ENCODE measurements around the gene WSCD2. TPM values are rescaled to one million over a fixed set of nuclear protein-coding genes. Genes with fewer than 3 reads are reported as not detected.

WSCD2 gene
- total and polyA plus RNA-seq, 2 experiments from 2014 or later, result not detected

DNA sequence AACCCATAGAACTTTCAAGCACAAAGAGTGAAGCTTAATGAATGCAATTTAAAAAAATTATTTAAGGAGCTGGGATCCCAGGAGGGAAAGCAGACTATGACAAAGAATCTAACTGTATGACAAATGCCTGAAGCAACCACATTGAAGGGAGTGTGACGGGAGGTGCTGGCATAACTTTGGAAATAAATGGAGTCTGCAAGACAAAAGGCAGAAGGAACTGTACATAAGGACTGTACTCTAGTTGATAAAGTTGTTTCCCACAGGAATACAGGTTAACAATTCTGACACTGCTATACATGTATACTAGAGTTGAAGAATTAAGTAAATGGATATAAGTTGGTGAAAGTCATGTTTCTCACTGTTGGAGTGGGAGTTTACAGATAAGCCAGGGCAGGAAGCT lies 41.2 kb upstream of the WSCD2 start:
- H3F3A ChIP-seq (ENCODE audit: insufficient read depth), result no peaks in the 10 kb centered on the region
- H3K9me3 ChIP-seq (ENCODE audit: low read depth), result no peaks in the 10 kb centered on the region

DNA sequence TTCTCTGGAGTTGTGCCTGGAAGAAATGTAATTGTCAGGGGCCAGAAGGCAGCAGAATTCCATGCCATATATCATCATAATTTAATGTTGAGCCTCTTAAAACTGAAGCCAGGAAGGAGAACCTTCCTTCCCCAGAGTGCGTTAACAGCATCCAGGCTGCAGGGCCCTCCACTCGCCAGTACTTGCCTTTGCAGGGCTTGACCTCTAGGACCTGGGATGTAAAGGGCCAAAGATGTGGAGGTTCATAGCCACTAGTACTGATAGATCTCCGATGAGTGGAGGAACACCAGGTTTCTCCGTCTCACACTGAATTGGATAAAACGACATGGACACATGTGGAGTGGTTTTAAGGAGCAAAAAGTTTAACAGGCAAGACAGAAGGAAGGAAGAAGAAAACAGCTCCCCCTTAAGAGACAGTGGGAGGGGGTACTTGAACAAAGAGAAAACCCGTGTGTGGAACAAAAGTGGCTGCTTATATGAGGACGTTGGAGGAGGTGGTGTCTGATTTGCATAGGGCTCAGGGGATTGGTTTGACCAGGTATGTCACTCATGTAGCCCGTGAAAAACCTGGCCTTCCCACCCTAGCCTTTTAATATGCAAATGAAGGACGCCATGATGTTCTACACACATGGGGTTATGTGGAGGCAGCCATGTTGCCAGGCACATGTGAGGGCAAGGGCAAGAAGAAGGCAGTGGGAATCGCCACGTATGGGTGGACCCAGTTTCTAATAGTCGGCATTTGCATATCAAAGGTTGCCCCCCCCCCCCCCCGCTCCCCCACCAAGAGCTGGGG lies 38.8 kb upstream of the WSCD2 start:
- H3K4me1 ChIP-seq (ENCODE audit: insufficient read depth), result no peaks in the 10 kb centered on the region
- H3K36me3 ChIP-seq (ENCODE audit: low read depth), result no peaks in the 10 kb centered on the region
- H3K4me2 ChIP-seq (ENCODE audit: unreplicated experiment), result no peak overlapping the region
- no peaks in the 10 kb centered on the region for H3F3A ChIP-seq (ENCODE audit: insufficient read depth)
- H2AFZ ChIP-seq, result no peak overlapping the region
- no peaks in the 10 kb centered on the region for H3K9me2 ChIP-seq (ENCODE audit: insufficient read depth)
- no peak for TF ChIP-seq EZH2 (IDR thresholded peaks at IDR 0.05; ENCODE audit: insufficient read depth, poor library complexity, severe bottlenecking)
- TF ChIP-seq EZH2phosphoT487 (IDR thresholded peaks at IDR 0.05; ENCODE audit: insufficient read depth, low read depth), result no peak
- no peaks in the 10 kb centered on the region for H3K27me3 ChIP-seq (replicated peaks; ENCODE audit: insufficient read depth)
- no peaks in the 10 kb centered on the region for H4K20me1 ChIP-seq (ENCODE audit: insufficient read depth)
- no peaks in the 10 kb centered on the region for H3K79me2 ChIP-seq (ENCODE audit: insufficient read depth)
- whole genome bisulfite sequencing, 2 experiments (ENCODE audit: low coverage in 1 of 2, low lambda C conversion rate in 2 of 2, missing lambda C conversion rate in 2 of 2), result 38 to 43% methylated on average over 13 of the region's 13 CpGs
- in situ Hi-C loops (cut with MboI), result no loop called here
- DNase-seq, result no peak
- H3K27ac ChIP-seq, result no peak overlapping the region
- H3K4me3 ChIP-seq, result no peak overlapping the region
- no peak overlapping the region for H3K9ac ChIP-seq
- no peaks in the 10 kb centered on the region for H3K9me3 ChIP-seq (ENCODE audit: low read depth)

More for the DNA sequence above, 41.2 kb upstream of the WSCD2 start:
- Histone ChIP-seq H3K27ac (no peak overlapping the region), H3K79me2 (ENCODE audit: insufficient read depth) (no peaks in the 10 kb centered on the region), H3K9ac (no peak overlapping the region), H4K20me1 (ENCODE audit: insufficient read depth) (no peaks in the 10 kb centered on the region), H3K27me3 (replicated peaks; ENCODE audit: insufficient read depth) (no peaks in the 10 kb centered on the region), H3K4me3 (no peak overlapping the region), H3K36me3 (ENCODE audit: low read depth) (no peaks in the 10 kb centered on the region), H2AFZ (no peak overlapping the region), H3K4me1 (ENCODE audit: insufficient read depth) (no peaks in the 10 kb centered on the region), H3K4me2 (ENCODE audit: unreplicated experiment) (no peak overlapping the region), H3K9me2 (ENCODE audit: insufficient read depth) (no peaks in the 10 kb centered on the region)
- in situ Hi-C loops (cut with MboI), result no loop called here
- 11 to 23% methylated on average over 1 of the region's 1 CpG for WGBS, 2 experiments (ENCODE audit: low coverage in 1 of 2, low lambda C conversion rate in 2 of 2, missing lambda C conversion rate in 2 of 2)
- no peak for DNase-seq
- TF ChIP-seq EZH2 (IDR thresholded peaks at IDR 0.05; ENCODE audit: insufficient read depth, poor library complexity, severe bottlenecking), result no peak
- no peak for TF ChIP-seq EZH2phosphoT487 (IDR thresholded peaks at IDR 0.05; ENCODE audit: insufficient read depth, low read depth)

DNA sequence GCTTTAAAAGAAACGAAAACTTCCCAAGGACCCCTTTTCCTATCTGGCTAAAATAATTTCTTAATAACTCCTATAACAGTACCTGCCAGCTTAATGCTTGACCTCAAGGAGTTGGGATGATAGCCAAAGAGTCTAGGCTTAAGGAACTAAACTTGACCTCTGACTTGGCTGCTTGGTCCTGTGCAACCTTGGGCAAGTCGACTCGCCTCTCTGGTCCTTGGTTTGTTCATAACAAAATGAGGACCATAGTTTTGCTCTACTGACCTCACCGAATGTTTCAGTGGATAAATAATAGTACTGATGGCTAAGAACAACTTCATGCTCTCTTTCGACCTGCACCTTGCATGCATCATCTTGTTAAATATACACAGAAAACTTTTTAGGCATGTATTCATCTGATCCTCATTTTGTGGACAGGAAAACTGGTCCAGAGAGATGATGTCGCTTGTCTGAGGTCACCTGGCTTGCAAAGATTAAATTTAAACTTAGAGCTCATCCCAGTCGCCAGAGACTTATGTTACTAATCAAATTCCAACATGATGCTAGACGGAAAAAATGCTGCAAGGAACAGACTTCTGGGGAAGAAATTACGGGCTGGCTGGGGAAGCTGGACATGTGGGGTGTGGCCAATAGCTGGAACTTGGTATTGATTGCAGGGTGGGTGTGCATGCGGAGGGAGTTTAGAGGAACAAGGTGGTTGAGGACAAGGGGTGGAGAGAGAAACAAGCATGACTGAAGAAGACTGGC lies 38.0 kb upstream of the WSCD2 start:
- H3K9me2 ChIP-seq (ENCODE audit: insufficient read depth), result no peaks in the 10 kb centered on the region
- no peak overlapping the region for H3K4me2 ChIP-seq (ENCODE audit: unreplicated experiment)
- no peaks in the 10 kb centered on the region for H3K79me2 ChIP-seq (ENCODE audit: insufficient read depth)
- H3K9me3 ChIP-seq (ENCODE audit: low read depth), result no peaks in the 10 kb centered on the region
- no peaks in the 10 kb centered on the region for H3F3A ChIP-seq (ENCODE audit: insufficient read depth)
- no peak overlapping the region for H3K27ac ChIP-seq
- H3K27me3 ChIP-seq (replicated peaks; ENCODE audit: insufficient read depth), result no peaks in the 10 kb centered on the region
- TF ChIP-seq EZH2 (IDR thresholded peaks at IDR 0.05; ENCODE audit: insufficient read depth, poor library complexity, severe bottlenecking), result no peak
- TF ChIP-seq EZH2phosphoT487 (IDR thresholded peaks at IDR 0.05; ENCODE audit: insufficient read depth, low read depth), result no peak
- H4K20me1 ChIP-seq (ENCODE audit: insufficient read depth), result no peaks in the 10 kb centered on the region
- no peak overlapping the region for H3K9ac ChIP-seq
- no peak overlapping the region for H3K4me3 ChIP-seq
- no peaks in the 10 kb centered on the region for H3K36me3 ChIP-seq (ENCODE audit: low read depth)
- in situ Hi-C loops (cut with MboI), result no loop called here
- no peak for DNase-seq
- WGBS, 2 experiments (ENCODE audit: low coverage in 1 of 2, low lambda C conversion rate in 2 of 2, missing lambda C conversion rate in 2 of 2), result 9 to 11% methylated on average over 10 of the region's 10 CpGs
- no peaks in the 10 kb centered on the region for H3K4me1 ChIP-seq (ENCODE audit: insufficient read depth)
- no peak overlapping the region for H2AFZ ChIP-seq

DNA sequence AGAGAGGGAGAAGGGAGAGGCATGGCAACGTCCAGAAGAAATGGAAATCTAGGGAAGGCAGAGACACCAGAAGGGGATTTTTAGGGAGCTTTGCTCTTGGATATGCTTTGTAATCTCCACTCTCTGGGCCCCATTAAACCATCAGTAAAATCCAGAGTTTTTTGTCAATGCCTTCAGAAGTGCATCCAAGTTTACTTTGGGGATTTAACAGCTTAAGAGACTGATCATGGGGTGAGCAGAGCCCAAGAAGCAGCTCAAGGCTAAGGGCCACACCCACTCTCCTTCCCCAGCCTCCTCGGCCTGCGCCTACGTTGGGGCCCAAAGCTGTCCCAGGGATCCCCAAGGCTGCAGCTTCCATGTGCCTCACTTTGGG lies 37.4 kb upstream of the WSCD2 start:
- Histone ChIP-seq H3K36me3 (ENCODE audit: low read depth) (no peaks in the 10 kb centered on the region), H3K4me3 (no peak overlapping the region), H4K20me1 (ENCODE audit: insufficient read depth) (no peaks in the 10 kb centered on the region), H3K4me1 (ENCODE audit: insufficient read depth) (no peaks in the 10 kb centered on the region), H3K9me2 (ENCODE audit: insufficient read depth) (no peaks in the 10 kb centered on the region), H3K4me2 (ENCODE audit: unreplicated experiment) (no peak overlapping the region), H3K9me3 (ENCODE audit: low read depth) (no peaks in the 10 kb centered on the region), H3K79me2 (ENCODE audit: insufficient read depth) (no peaks in the 10 kb centered on the region), H3K9ac (no peak overlapping the region), H3K27ac (no peak overlapping the region), H3F3A (ENCODE audit: insufficient read depth) (no peaks in the 10 kb centered on the region), H2AFZ (no peak overlapping the region), H3K27me3 (replicated peaks; ENCODE audit: insufficient read depth) (no peaks in the 10 kb centered on the region)
- no peak for DNase-seq
- TF ChIP-seq EZH2 (IDR thresholded peaks at IDR 0.05; ENCODE audit: insufficient read depth, poor library complexity, severe bottlenecking) (no peak), EZH2phosphoT487 (IDR thresholded peaks at IDR 0.05; ENCODE audit: insufficient read depth, low read depth) (no peak)
- 9 to 11% methylated on average over 4 of the region's 4 CpGs for WGBS, 2 experiments (ENCODE audit: low coverage in 1 of 2, low lambda C conversion rate in 2 of 2, missing lambda C conversion rate in 2 of 2)
- in situ Hi-C loops (cut with MboI), result no loop called here
